Natural killer cell (primary cell): ENCODE data around the gene RTF1. TPM values are rescaled to one million over a fixed set of nuclear protein-coding genes. Genes with fewer than 3 reads are reported as not detected.
A peak's percentile ranks its signal among the peaks of the same experiment; 100 is the strongest.

Experiments used
- ATAC-seq, 3 donors: fragments of 150-1000 bp in 2 of 3; fragments of 200-7000 bp in 1 of 3; cut with Tn5 transposase; 1 replicate in 1 of 3; 2 replicates in 2 of 3; pipeline ENCODE4 v1.10.0; 2021; ENCODE audit warnings: mild to moderate bottlenecking in 2 of 3, moderate library complexity in 2 of 3
- DNase-seq, 2 donors: peaks; one replicate each; pipeline versions ENCODE4 v3.0.0 to v3.0.0-alpha.2; 2013 to 2021; ENCODE audit warnings: mixed read lengths in 1 of 2
- H3K27ac ChIP-seq: one replicate; pipeline ENCODE4 v1.5.1; 2013; ENCODE audit warnings: mild to moderate bottlenecking, low read length
- H3K27me3 ChIP-seq: one replicate; pipeline ENCODE4 v1.6.1; 2013; ENCODE audit warnings: low read length; ENCODE audit not compliant: control insufficient read depth, insufficient read depth
- H3K36me3 ChIP-seq: one replicate; pipeline ENCODE4 v1.6.1; 2013; ENCODE audit warnings: low read length; ENCODE audit not compliant: control insufficient read depth, insufficient read depth
- H3K4me1 ChIP-seq: one replicate; pipeline ENCODE4 v1.6.1; 2013; ENCODE audit warnings: low read length; ENCODE audit not compliant: control insufficient read depth, insufficient read depth
- H3K4me3 ChIP-seq: one replicate; pipeline ENCODE4 v1.5.1; 2013; ENCODE audit warnings: low read length
- H3K9me3 ChIP-seq: one replicate; pipeline ENCODE4 v1.6.1; 2013; ENCODE audit warnings: low read length; ENCODE audit not compliant: control insufficient read depth, insufficient read depth
- H3K27ac Mint-ChIP-seq, 2 donors: one replicate each; pipeline ENCODE4 v1.8.0; 2022; ENCODE audit warnings: mild to moderate bottlenecking in 2 of 2, mixed read lengths in 2 of 2, moderate library complexity in 1 of 2
- H3K27me3 Mint-ChIP-seq, 2 donors: one replicate each; pipeline ENCODE4 v1.8.0; 2022; ENCODE audit warnings: low read depth in 2 of 2, mixed read lengths in 2 of 2
- H3K36me3 Mint-ChIP-seq: one replicate; pipeline ENCODE4 v1.8.0; 2022; ENCODE audit warnings: mixed read lengths
- H3K4me1 Mint-ChIP-seq, 2 donors: one replicate each; pipeline ENCODE4 v1.8.0; 2022; ENCODE audit warnings: mixed read lengths in 2 of 2
- H3K4me3 Mint-ChIP-seq: one replicate; pipeline ENCODE4 v1.8.0; 2022; ENCODE audit warnings: mild to moderate bottlenecking, moderate library complexity, mixed read lengths
- H3K9me3 Mint-ChIP-seq, 2 donors: one replicate each; pipeline ENCODE4 v1.8.0; 2022; ENCODE audit warnings: mixed read lengths in 2 of 2
- CTCF ChIP-seq: fragments of 200-600 bp; IDR thresholded peaks from one replicate; pipeline ENCODE4 v1.8.0; 2022; ENCODE audit warnings: antibody characterized with exemption
- WGBS: methylation state at CpG from one replicate; pipeline ENCODE4 v1.1.7; 2013; ENCODE audit warnings: missing lambda C conversion rate; ENCODE audit not compliant: insufficient coverage; 5-methylcytosine and 5-hydroxymethylcytosine counted together
- intact Hi-C: fragments of 100-400 bp; cut with micrococcal nuclease; formaldehyde crosslinking; loops from one replicate; pipeline ENCODE4 v1.14.2; 2022
- total RNA-seq, 4 donors: library from RNA; stranded (reverse); fragments of 120-200 nt in 1 of 4; gene quantifications; one replicate each; pipeline versions ENCODE4 v1.2.3 to v1.2.4, GENCODE V29; 2013 to 2022

RTF1 gene
- total RNA-seq, 3 donors from 2014 or later (not counting 1 experiment from before 2014, with no cell fraction given), result 35.8 to 53.1 (median 42.7) TPM

GRCh38 chr15:41487381-41487780, 70.5 kb downstream of the RTF1 start:
- Histone ChIP-seq H3K4me3 (no peak overlapping the region), H3K9me3 (no peaks in the 10 kb centered on the region), H3K27ac (no peak overlapping the region), H3K27me3 (peaks cover 6% of the 10 kb centered on the region), H3K4me1 (peaks cover 30% of the 10 kb centered on the region), H3K36me3 (no peaks in the 10 kb centered on the region)
- WGBS, result 81% methylated on average over 9 of the region's 9 CpGs
- H3K4me1 Mint-ChIP-seq, result peaks cover 34 to 49% of the 10 kb centered on the region in 2 donors
- ATAC-seq (no peak), DNase-seq (no peak)
- TF ChIP-seq CTCF, result no peak
- peak overlapping the region; percentile 12 to 75 for H3K27ac Mint-ChIP-seq
- peaks cover 13 to 18% of the 10 kb centered on the region in 2 donors for H3K27me3 Mint-ChIP-seq
- intact Hi-C loops, result no loop called here
- H3K9me3 Mint-ChIP-seq, result no peaks in the 10 kb centered on the region
- H3K4me3 Mint-ChIP-seq, result no peak overlapping the region
- no peaks in the 10 kb centered on the region for H3K36me3 Mint-ChIP-seq

GRCh38 chr15:41487802-41488201, 70.9 kb downstream of the RTF1 start:
- intact Hi-C loops, result no loop called here
- H3K27ac Mint-ChIP-seq, result peak overlapping the region; percentile 12 to 75
- 31% methylated on average over 2 of the region's 2 CpGs for WGBS
- Histone ChIP-seq H3K27ac (no peak overlapping the region), H3K27me3 (peaks cover 10% of the 10 kb centered on the region), H3K4me1 (peaks cover 31% of the 10 kb centered on the region), H3K36me3 (no peaks in the 10 kb centered on the region), H3K9me3 (no peaks in the 10 kb centered on the region), H3K4me3 (no peak overlapping the region)
- H3K27me3 Mint-ChIP-seq, result peaks cover 18 to 22% of the 10 kb centered on the region in 2 donors
- DNase-seq, result no peak
- peak in 2 of 3 donors; percentile 17 to 19 for ATAC-seq
- TF ChIP-seq CTCF, result no peak
- H3K9me3 Mint-ChIP-seq, result no peaks in the 10 kb centered on the region
- H3K4me1 Mint-ChIP-seq, result peaks cover 35 to 50% of the 10 kb centered on the region in 2 donors
- H3K36me3 Mint-ChIP-seq, result no peaks in the 10 kb centered on the region
- H3K4me3 Mint-ChIP-seq, result peak overlapping the region; percentile 35

GRCh38 chr15:41489641-41490040, 72.7 kb downstream of the RTF1 start:
- intact Hi-C loops, result no loop called here
- H3K4me1 ChIP-seq, result peaks cover 28% of the 10 kb centered on the region
- no peaks in the 10 kb centered on the region for H3K9me3 Mint-ChIP-seq
- H3K27ac Mint-ChIP-seq, result no peak overlapping the region
- no peak overlapping the region for H3K27ac ChIP-seq
- H3K27me3 Mint-ChIP-seq, result peaks cover 21 to 24% of the 10 kb centered on the region in 2 donors
- DNase-seq (no peak), ATAC-seq (no peak)
- no peaks in the 10 kb centered on the region for H3K9me3 ChIP-seq
- H3K4me3 Mint-ChIP-seq, result no peak overlapping the region
- H3K4me1 Mint-ChIP-seq, result peaks cover 22 to 42% of the 10 kb centered on the region in 2 donors
- 100% methylated on average over 1 of the region's 2 CpGs for WGBS
- peaks cover 15% of the 10 kb centered on the region for H3K27me3 ChIP-seq
- H3K36me3 ChIP-seq, result no peaks in the 10 kb centered on the region
- H3K4me3 ChIP-seq, result no peak overlapping the region
- H3K36me3 Mint-ChIP-seq, result no peaks in the 10 kb centered on the region
- TF ChIP-seq CTCF, result no peak

- Histone ChIP-seq H3K4me3 (no peak overlapping the region), H3K36me3 (no peaks in the 10 kb centered on the region), H3K4me1 (peaks cover 35% of the 10 kb centered on the region), H3K27ac (no peak overlapping the region), H3K27me3 (peaks cover 21% of the 10 kb centered on the region), H3K9me3 (no peaks in the 10 kb centered on the region)
- intact Hi-C loops, result no loop called here
- H3K27me3 Mint-ChIP-seq, result peaks cover 21 to 24% of the 10 kb centered on the region in 2 donors
- peaks cover 22 to 36% of the 10 kb centered on the region in 2 donors for H3K4me1 Mint-ChIP-seq
- DNase-seq (no peak), ATAC-seq (no peak)
- H3K27ac Mint-ChIP-seq, result no peak overlapping the region
- no peaks in the 10 kb centered on the region for H3K36me3 Mint-ChIP-seq
- H3K9me3 Mint-ChIP-seq, result no peaks in the 10 kb centered on the region
- no peak for TF ChIP-seq CTCF
- WGBS, result 55% methylated on average over 3 of the region's 4 CpGs
- H3K4me3 Mint-ChIP-seq, result no peak overlapping the region
These were observed 73.5 kb downstream of the RTF1 start for GRCh38 chr15:41490355-41490754.
